Skin of body (tissue), 3 donors: Measurements from ENCODE around the gene PIANP. TPM values are rescaled to one million over a fixed set of nuclear protein-coding genes. Genes with fewer than 3 reads are reported as not detected.

ENCODE experiments used
- DNase-seq: peaks from one replicate; lab custom pipeline; 2025; lab: John Stamatoyannopoulos, UW
- small RNA-seq: library from RNA; depleted of rRNA; stranded (forward); fragments of <200 nt; gene quantifications from one replicate; pipeline ENCODE3, GENCODE V24; 2014; ENCODE audit warnings: low replicate concordance
- total RNA-seq: library from RNA; depleted of rRNA; stranded (reverse); fragments of >200 nt; gene quantifications from one replicate; pipeline ENCODE4 v1.2.3, GENCODE V29; 2014

The PIANP gene
- total RNA-seq, 1 donor from 2014 or later = 0.10 TPM

GRCh38 chr12:6672143-6672542, 28.5 kb downstream of the PIANP start:
- DNase-seq = no peak

DNA sequence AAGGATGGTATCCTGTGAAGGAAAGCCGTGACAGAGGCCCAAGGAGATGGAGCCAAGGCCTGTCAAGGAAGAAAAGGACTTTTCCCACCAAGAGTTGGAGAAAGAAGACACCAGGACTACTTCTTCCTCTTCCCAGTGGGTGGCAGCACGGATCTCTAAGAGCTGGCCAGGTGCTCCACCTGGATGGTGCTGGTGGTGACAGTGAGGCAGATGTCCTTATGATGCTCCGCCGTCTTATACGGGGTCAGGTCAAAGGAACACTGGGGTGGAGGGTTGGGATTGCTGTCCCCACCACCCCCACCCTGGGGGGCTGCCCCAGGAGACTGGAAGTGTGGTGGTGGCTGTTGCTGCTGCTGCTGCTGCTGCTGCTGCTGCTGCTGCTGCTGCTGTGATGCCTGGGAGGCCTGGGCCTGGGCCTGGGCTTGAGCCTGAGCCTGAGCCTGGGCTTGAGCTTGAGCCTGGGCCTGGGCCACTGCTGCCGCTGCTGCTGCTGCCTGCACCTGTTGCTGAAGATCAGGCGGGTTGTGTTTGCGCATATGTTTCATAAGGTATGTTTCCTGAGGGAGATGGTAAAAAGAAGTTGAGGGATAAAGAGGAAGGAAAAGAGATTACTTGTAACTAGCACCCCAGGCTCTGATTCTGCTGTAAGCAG, 32.9 kb downstream of the PIANP start:
- no peak for DNase-seq

- no peak for DNase-seq
Measured at GRCh38 chr12:6666211-6666610, 34.4 kb downstream of the PIANP start.

- no peak for DNase-seq
Measured at GRCh38 chr12:6664902-6665301, 35.7 kb downstream of the PIANP start.

DNA sequence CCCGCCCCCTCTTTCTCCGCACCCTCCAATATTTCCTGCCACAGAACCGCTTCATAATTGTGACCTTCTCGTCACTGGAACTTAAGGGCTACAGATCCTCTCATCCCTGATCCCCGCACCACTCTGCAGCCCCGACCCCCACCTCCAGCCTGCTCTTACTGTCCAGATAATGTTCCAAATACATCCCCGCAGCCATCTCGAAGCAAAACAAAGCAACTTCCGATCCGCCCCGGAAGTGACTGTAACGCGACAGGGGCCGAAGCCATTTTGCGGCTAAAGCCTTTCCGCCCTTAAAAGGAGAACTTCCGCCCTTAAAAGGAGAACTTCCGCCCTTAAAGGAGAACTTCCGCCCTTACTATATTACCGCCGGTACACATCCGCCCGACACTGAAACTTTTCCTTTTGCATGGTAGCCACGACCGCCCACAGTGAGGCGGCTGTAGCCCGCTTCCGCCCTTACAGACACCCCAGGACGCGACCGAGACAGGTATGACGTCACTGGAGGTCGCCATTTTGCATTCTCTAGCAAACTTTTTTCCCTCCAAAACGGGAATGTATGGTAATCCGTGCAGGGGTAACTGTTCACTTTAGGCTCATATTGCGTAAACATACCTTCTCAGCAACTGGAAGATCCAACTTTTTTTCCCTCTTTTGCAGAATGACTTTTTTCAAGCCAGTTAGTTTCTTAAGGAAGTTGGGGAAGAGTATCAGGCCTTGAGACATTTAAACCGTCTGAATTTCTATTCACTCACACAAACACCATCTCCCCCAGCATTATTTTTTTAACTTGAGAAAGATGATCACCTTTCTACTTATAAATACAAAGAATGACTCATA, 37.5 kb downstream of the PIANP start, which contains the start of gene ING4:
Gene ING4 (minus strand): TSS at position 214 of the 837 bp plus-strand sequence. CDS start 18 bp downstream, at position 196.
- DNase-seq = peak; percentile 100

DNA sequence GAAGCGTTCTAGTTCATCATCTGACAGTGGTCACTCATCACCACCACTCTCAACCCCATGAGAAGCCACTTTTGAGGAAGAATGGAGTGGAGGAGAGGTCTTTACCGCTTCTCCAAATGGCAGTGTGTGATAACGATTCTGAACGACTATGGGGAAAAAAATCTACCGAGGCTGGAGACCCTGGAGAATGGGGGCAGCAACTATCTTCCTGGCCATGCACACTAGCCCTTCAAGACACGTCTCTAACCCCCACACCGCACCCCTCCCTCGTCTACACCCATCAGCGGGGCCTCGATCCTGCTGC, 38.1 kb downstream of the PIANP start:
- DNase-seq = no peak

- no peak for DNase-seq
Measured at GRCh38 chr12:6653987-6654386, 46.6 kb downstream of the PIANP start.

DNA sequence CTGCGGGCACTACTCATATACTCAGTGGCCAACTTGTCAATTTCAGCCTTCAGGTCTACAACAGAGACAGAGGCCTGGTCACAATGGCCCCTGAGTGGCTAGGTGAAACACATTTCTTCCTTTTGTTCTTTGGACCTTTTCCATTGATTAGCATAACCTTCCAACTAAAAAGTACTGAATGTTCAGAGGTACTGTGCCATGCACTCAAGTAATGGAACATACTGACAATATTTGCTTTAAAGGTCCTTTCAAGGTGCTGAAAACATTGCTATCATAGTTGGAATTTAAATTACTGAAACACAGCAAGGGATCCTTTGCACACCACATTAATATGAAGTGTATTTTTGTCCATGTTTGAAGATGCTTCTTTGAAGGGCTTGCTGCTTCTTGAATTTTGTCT, 47.3 kb downstream of the PIANP start:
- no peak for DNase-seq

DNA sequence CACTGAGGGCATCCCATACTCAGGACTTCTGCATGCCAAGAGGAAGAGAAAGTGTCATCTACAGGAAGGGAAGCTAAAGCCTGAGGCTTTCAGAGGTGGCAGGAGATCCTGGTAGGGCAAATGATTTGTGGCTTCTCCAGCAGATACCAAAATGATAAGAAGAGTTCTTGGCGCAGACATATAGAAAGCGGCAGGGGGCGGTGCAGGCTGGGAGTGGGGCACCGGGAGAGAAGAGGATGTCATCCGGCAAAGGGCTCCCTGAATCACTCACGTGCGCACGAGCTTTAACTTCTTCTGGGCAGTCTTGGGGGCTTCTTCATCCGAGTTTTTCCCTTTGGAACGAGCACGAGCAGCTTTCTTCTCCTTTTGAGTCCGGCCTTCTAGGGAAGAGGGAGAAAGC, 48.2 kb downstream of the PIANP start:
- no peak for DNase-seq

DNA sequence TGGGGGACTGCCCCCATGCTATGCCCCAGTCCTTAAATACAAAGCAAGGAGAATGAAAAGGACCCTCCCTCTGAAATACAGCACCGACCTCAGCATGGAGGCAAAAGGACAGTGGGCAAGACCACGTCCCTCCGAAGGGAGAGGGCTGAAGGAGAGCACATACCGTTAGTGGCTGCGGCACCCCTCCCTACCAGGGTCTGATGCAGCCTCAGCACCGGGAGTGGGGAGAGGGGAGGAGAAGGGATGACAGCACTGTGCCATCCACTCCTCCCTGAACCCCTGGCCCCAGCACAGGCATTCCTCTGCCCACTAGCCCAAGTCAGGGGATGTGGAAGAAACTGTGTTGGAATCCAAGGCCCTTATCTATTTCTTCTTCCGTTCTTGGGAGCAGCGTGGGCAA, 49.8 kb downstream of the PIANP start:
- DNase-seq = no peak

DNA sequence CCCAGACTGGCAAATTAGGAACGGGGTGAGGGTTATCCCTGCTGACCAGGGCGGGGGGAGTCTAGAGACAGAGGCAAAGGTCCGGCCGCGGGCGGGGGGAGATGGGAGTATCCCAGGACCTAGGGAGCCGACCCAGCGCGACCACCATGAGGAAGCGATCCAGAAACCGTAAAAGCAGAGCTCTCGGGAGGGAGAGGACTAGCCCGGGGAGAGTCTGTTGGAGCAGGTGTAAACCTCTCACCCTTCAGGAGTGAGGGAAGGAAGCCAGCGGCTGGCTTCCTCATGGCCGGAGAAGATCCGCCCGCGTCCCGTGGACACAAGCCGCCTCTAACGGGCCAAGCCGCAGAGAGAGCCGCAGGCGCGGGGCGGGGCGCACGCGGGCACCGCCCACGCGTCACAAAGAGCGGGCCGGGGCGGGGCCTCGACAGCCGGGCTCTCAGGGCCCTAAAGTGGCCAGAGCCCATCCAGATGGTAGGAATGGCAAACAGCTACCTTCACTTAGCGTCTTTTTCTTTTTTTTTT, 53.5 kb downstream of the PIANP start, which contains the start of gene ACRBP:
Gene ACRBP (minus strand): TSS at position 350 of the 522 bp plus-strand sequence. CDS start 66 bp downstream, at position 284.
- no peak for DNase-seq

- no peak for DNase-seq
Measured at GRCh38 chr12:6646276-6647082, 54.1 kb downstream of the PIANP start.

DNA sequence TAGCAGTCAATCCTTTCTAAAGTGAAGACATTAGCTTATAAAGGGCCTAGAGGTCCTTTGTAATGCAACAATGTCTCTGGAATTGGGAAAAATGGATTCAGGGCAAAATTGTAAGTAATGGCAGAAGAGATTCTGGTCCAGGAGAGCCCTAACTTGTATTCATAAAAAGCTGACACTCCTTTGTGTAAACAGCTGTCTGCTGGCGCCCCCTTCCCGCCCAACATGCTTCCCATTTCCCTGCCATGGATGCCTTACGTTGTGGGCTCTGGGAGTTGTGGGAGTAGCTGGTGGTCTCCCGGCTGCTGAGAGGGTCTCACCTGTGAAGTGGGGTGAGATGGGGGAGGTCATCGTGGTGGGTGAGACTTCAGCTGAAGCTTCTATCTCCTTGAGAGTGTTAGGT, 55.7 kb downstream of the PIANP start:
- DNase-seq = no peak

DNA sequence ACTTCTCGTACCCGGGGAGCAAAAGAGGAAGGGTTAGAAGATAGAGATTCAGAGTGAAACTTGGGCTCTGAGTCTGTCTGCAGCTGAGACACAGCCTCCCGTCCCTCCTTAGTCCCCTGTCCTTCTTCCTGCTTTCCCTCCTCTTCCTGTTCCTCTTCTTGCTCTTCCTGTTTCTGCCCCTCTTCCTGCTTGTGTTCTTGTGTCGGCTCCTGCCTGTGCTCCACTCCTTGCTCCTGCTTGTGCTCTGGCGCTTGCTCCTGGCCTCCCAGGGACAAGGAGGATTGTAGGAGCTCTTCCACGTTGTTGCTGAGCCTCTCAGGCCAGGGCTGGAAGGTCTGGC, 56.4 kb downstream of the PIANP start:
- no peak for DNase-seq

Small RNAs within 50 kb of the gene (small RNA-seq; reads per million reads assigned to genes)
- not detected for gene RNU6-781P

Other genes starting within 250 kb of the PIANP start
- 8.3 TPM for gene TAPBPL, start 248.8 kb downstream of the PIANP start, total RNA-seq
- 7.0 TPM for gene VAMP1, start 230.1 kb downstream of the PIANP start, total RNA-seq
- 59.9 TPM for gene MRPL51, start 207.6 kb downstream of the PIANP start, total RNA-seq
- 29.6 TPM for gene NCAPD2, start 206.7 kb downstream of the PIANP start, total RNA-seq
- gene GAPDH, start 166.3 kb downstream of the PIANP start, total RNA-seq = 1,424 TPM
- gene IFFO1, start 144.8 kb downstream of the PIANP start, total RNA-seq = 8.5 TPM
- gene NOP2, start 132.5 kb downstream of the PIANP start, total RNA-seq = 11.5 TPM
- 161 TPM for gene CHD4, start 93.4 kb downstream of the PIANP start, total RNA-seq
- 1.7 TPM for gene LPAR5, start 64.9 kb downstream of the PIANP start, total RNA-seq
- 0.99 TPM for gene ACRBP, start 53.4 kb downstream of the PIANP start, total RNA-seq
- gene ING4, start 37.7 kb downstream of the PIANP start, total RNA-seq = 45.6 TPM
- 17.4 TPM for gene ZNF384, start 11.4 kb downstream of the PIANP start, total RNA-seq
- gene COPS7A, start 23.2 kb upstream of the PIANP start, total RNA-seq = 24.4 TPM
- gene MLF2, start 52.3 kb upstream of the PIANP start, total RNA-seq = 76.3 TPM
- gene PTMS, start 65.5 kb upstream of the PIANP start, total RNA-seq = 49.1 TPM
- 0.49 TPM for gene LAG3, start 71.7 kb upstream of the PIANP start, total RNA-seq
- 9.7 TPM for gene CD4, start 88.7 kb upstream of the PIANP start, total RNA-seq
- 4.9 TPM for gene GPR162, start 121.0 kb upstream of the PIANP start, total RNA-seq
- 28.4 TPM for gene P3H3, start 127.6 kb upstream of the PIANP start, total RNA-seq
- 2.2 TPM for gene GNB3, start 140.1 kb upstream of the PIANP start, total RNA-seq
- 8.1 TPM for gene CDCA3, start 150.5 kb upstream of the PIANP start, total RNA-seq
- gene USP5, start 151.3 kb upstream of the PIANP start, total RNA-seq = 35.7 TPM
- gene TPI1, start 166.7 kb upstream of the PIANP start, total RNA-seq = 316 TPM
- 3.1 TPM for gene SPSB2, start 172.5 kb upstream of the PIANP start, total RNA-seq
- gene LRRC23, start 204.0 kb upstream of the PIANP start, total RNA-seq = 4.3 TPM
- gene ENO2, start 213.8 kb upstream of the PIANP start, total RNA-seq = 9.0 TPM
- gene ATN1, start 227.1 kb upstream of the PIANP start, total RNA-seq = 39.4 TPM
- not detected for gene RNU7-1, start 243.0 kb upstream of the PIANP start, total RNA-seq
- 130 TPM for gene C12orf57, start 243.2 kb upstream of the PIANP start, total RNA-seq